HepG2 (cell line): ENCODE data around the gene ABL2. TPM values are rescaled to one million over a fixed set of nuclear protein-coding genes. Genes with fewer than 3 reads are reported as not detected.
A peak's percentile ranks its signal among the peaks of the same experiment; 100 is the strongest.

Experiments
- BHLHE40 ChIP-seq: IDR thresholded peaks from 2 replicates; pipeline ENCODE4 v1.6.1; 2011; ENCODE audit warnings: low read length, improper control_type of control experiment
- CEBPG ChIP-seq: IDR thresholded peaks from 2 replicates; pipeline ENCODE4 v1.6.1; 2016
- FOXA3 ChIP-seq: IDR thresholded peaks from 2 replicates; pipeline ENCODE4 v1.6.1; 2016; ENCODE audit warnings: missing genetic modification reagents, missing compliant biosample characterization
- FOXJ3 ChIP-seq: sonication (generic); formaldehyde crosslinking; IDR thresholded peaks from 2 replicates; pipeline ENCODE4 v1.4.0; 2020; ENCODE audit warnings: missing genetic modification reagents, mild to moderate bottlenecking, borderline replicate concordance
- HMGA1 ChIP-seq: sonication (generic); formaldehyde crosslinking; conservative IDR thresholded peaks from 2 replicates; pipeline ENCODE4 v1.4.0; 2020; ENCODE audit warnings: missing genetic modification reagents
- HMGXB4 ChIP-seq, 2 experiments: sonication (generic) in 1 of 2; formaldehyde crosslinking in 1 of 2; IDR thresholded peaks; 2 replicates each; pipeline versions ENCODE4 v1.4.0 to v1.6.1; 2018 to 2020; ENCODE audit warnings: missing genetic modification reagents in 2 of 2, borderline replicate concordance in 1 of 2, low read depth in 1 of 2, mild to moderate bottlenecking in 1 of 2, missing biosample characterization in 1 of 2
- IKZF4 ChIP-seq: sonication (generic); formaldehyde crosslinking; IDR thresholded peaks from 2 replicates; pipeline ENCODE4 v1.5.1; 2020; ENCODE audit warnings: borderline replicate concordance, mild to moderate bottlenecking, low read depth, missing genetic modification reagents; ENCODE audit errors: not compliant biosample characterization
- MAFG ChIP-seq: sonication (generic); formaldehyde crosslinking; IDR thresholded peaks from 2 replicates; pipeline ENCODE4 v1.5.1; 2020; ENCODE audit warnings: mild to moderate bottlenecking, missing genetic modification reagents
- MYC ChIP-seq: sonication (generic); formaldehyde crosslinking; IDR thresholded peaks from 2 replicates; pipeline ENCODE4 v1.9.0; 2021; ENCODE audit warnings: missing genetic modification reagents, borderline replicate concordance
- MZF1 ChIP-seq: sonication (generic); formaldehyde crosslinking; IDR thresholded peaks from 2 replicates; pipeline ENCODE4 v1.8.1; 2023; ENCODE audit warnings: mild to moderate bottlenecking, missing genetic modification reagents, borderline replicate concordance
- NCOA2 ChIP-seq: sonication (generic); formaldehyde crosslinking; IDR thresholded peaks from 2 replicates; pipeline ENCODE4 v1.8.0; 2022; ENCODE audit warnings: inconsistent platforms
- NFE2L1 ChIP-seq: sonication (generic); formaldehyde crosslinking; IDR thresholded peaks from 2 replicates; pipeline ENCODE4 v1.4.0; 2020; ENCODE audit warnings: missing genetic modification reagents, mild to moderate bottlenecking, borderline replicate concordance
- NR2F1 ChIP-seq, 2 experiments: fragments of 450-650 bp in 1 of 2; formaldehyde crosslinking in 1 of 2; IDR thresholded peaks; 2 replicates each; pipeline versions ENCODE4 v1.5.0 to v1.6.1; 2016 to 2020; ENCODE audit warnings: mild to moderate bottlenecking in 1 of 2, missing compliant biosample characterization in 1 of 2, missing genetic modification reagents in 1 of 2, moderate library complexity in 1 of 2
- PTBP1 ChIP-seq: fragments of 200-400 bp; formaldehyde crosslinking; IDR thresholded peaks from 2 replicates; pipeline ENCODE4 v1.6.1; 2018; ENCODE audit warnings: low read length, low read depth; ENCODE audit not compliant: poor library complexity, severe bottlenecking
- REXO4 ChIP-seq: sonication (generic); formaldehyde crosslinking; IDR thresholded peaks from 2 replicates; pipeline ENCODE4 v1.8.0; 2022; ENCODE audit warnings: missing genetic modification reagents, mild to moderate bottlenecking, borderline replicate concordance
- SMC3 ChIP-seq: IDR thresholded peaks from 2 replicates; pipeline ENCODE4 v1.6.1; 2011; ENCODE audit warnings: low read length, improper control_type of control experiment
- TAF15 ChIP-seq: fragments of 200-400 bp; formaldehyde crosslinking; IDR thresholded peaks from one replicate; pipeline ENCODE4 v1.6.1; 2018; ENCODE audit warnings: mild to moderate bottlenecking, low read depth, low read length; ENCODE audit not compliant: poor library complexity, severe bottlenecking
- ZBTB34 ChIP-seq: sonication (generic); formaldehyde crosslinking; IDR thresholded peaks from 2 replicates; pipeline ENCODE4 v1.8.0; 2022; ENCODE audit warnings: mild to moderate bottlenecking, missing genetic modification reagents
- ZMYM2 ChIP-seq: sonication (generic); formaldehyde crosslinking; IDR thresholded peaks from 2 replicates; pipeline ENCODE4 v1.8.0; 2022; ENCODE audit warnings: mild to moderate bottlenecking, missing genetic modification reagents
- ZMYM4 ChIP-seq: sonication (generic); formaldehyde crosslinking; IDR thresholded peaks from 2 replicates; pipeline ENCODE4 v1.8.1; 2023; ENCODE audit warnings: mild to moderate bottlenecking, missing genetic modification reagents
- ZNF558 ChIP-seq: sonication (generic); formaldehyde crosslinking; IDR thresholded peaks from 2 replicates; pipeline ENCODE4 v1.9.0; 2022; ENCODE audit warnings: mild to moderate bottlenecking, missing genetic modification reagents, borderline replicate concordance
- ZNF687 ChIP-seq: sonication (generic); formaldehyde crosslinking; IDR thresholded peaks from 2 replicates; pipeline ENCODE4 v1.5.1; 2020; ENCODE audit warnings: mild to moderate bottlenecking, missing genetic modification reagents, moderate library complexity
- ZNF713 ChIP-seq: sonication (generic); formaldehyde crosslinking; IDR thresholded peaks from 2 replicates; pipeline ENCODE4 v1.4.0; 2020; ENCODE audit warnings: mild to moderate bottlenecking, missing genetic modification reagents
- ZNF780A ChIP-seq: sonication (generic); formaldehyde crosslinking; IDR thresholded peaks from 2 replicates; pipeline ENCODE4 v1.8.0; 2022; ENCODE audit warnings: mild to moderate bottlenecking, missing genetic modification reagents, moderate library complexity
- ZNF891 ChIP-seq: sonication (generic); formaldehyde crosslinking; IDR thresholded peaks from 2 replicates; pipeline ENCODE4 v1.5.0; 2020; ENCODE audit warnings: mild to moderate bottlenecking, missing genetic modification reagents
- polyA plus RNA-seq, 8 experiments: library from polyadenylated mRNA; depleted of rRNA in 3 of 8; stranded (reverse) in 7 of 8; unstranded in 1 of 8; fragments of >200 nt; fragmentation: Illumina TruSeq in 4 of 8; extraction: Trizol in 4 of 8; gene quantifications; 2 replicates each; pipeline versions ENCODE4 v1.2.1 to v1.2.3, GENCODE V29; 2011 to 2016; ENCODE audit warnings: low read depth in 4 of 8, missing spikeins in 1 of 8, mixed read lengths in 1 of 8; ENCODE audit not compliant: insufficient read depth in 1 of 8
- total RNA-seq, 5 experiments: library from RNA; depleted of rRNA; stranded (reverse); fragments of >200 nt; fragmentation: Illumina TruSeq; extraction: Trizol; gene quantifications; 2 replicates each; pipeline ENCODE4 v1.2.3, GENCODE V29; 2016; ENCODE audit warnings: low read depth in 1 of 5

Gene ABL2
- total and polyA plus RNA-seq, 2 of the 13 experiments (the other 11 are each of a cell fraction or from before 2014, with no cell fraction given): 5.8 to 6.0 TPM

GRCh38 chr1:179226738-179227137, 2.7 kb downstream of the ABL2 start (continued):
- TF ChIP-seq MZF1 (CRISPR knock-in tag) (no peak), ZNF891 (CRISPR knock-in tag) (no peak), ZMYM4 (CRISPR knock-in tag) (0 out of 2 replicates have a peak, but pooled peaks have one; percentile 12), ZNF780A (CRISPR knock-in tag) (no peak), ZMYM2 (CRISPR knock-in tag) (peak; percentile 86), HMGA1 (CRISPR knock-in tag) (no peak), ZNF713 (no peak), BHLHE40 (no peak), NR2F1 (CRISPR knock-in tag; IDR thresholded peaks at IDR 0.05) (peak; percentile 28 to 49; a peak in 1 of 4 replicates), ZBTB34 (CRISPR knock-in tag) (no peak), ZNF558 (CRISPR knock-in tag) (no peak), NFE2L1 (CRISPR knock-in tag) (no peak), PTBP1 (no peak), FOXA3 (CRISPR knock-in tag) (0 out of 2 replicates have a peak, but pooled peaks have one; percentile 41), HMGXB4 (CRISPR knock-in tag; IDR thresholded peaks at IDR 0.05; ENCODE audit: borderline replicate concordance in 1 of 2, low read depth in 1 of 2) (no peak), CEBPG (CRISPR knock-in tag) (no peak), MYC (CRISPR knock-in tag) (no peak), FOXJ3 (CRISPR knock-in tag) (peak; percentile 57; the same call in 1 of the 2 replicates), TAF15 (no peak), ZNF687 (CRISPR knock-in tag) (no peak), SMC3 (no peak), IKZF4 (CRISPR knock-in tag) (no peak), NCOA2 (peak; percentile 53; the same call in 1 of the 2 replicates), REXO4 (CRISPR knock-in tag) (no peak), MAFG (no peak)
